Caco-2 (cell line): ENCODE results near the gene CSAD. TPM values are rescaled to one million over a fixed set of nuclear protein-coding genes. Genes with fewer than 3 reads are reported as not detected.
"Not testable (repeated sequence)": the region's sequence is repeated elsewhere in the genome, so short reads cannot be mapped to it uniquely, and the experiment has no call there.

Experiments used
- BruUV-seq: library from RNA; stranded (reverse); fragments of 400-500 nt; replicated peaks from 2 replicates; lab custom pipeline; 2021; lab: Mats Ljungman, UMichigan
- CTCF ChIA-PET: fragments of 300-600 bp; sonication (Branson Sonifier 250); formaldehyde crosslinking; loops from one replicate; lab custom pipeline; 2022; ENCODE audit warnings: antibody characterized with exemption; lab: Charles Lee
- POLR2A ChIA-PET: fragments of 300-600 bp; sonication (Branson Sonifier 250); formaldehyde crosslinking; loops from one replicate; lab custom pipeline; 2022; ENCODE audit warnings: antibody characterized with exemption; lab: Charles Lee
- DNase-seq, 2 experiments: peaks; one replicate each; pipeline versions ENCODE4 v3.0.0 to v3.0.0-alpha.2; 2020 to 2022
- H3K27me3 ChIP-seq: replicated peaks from 2 replicates; pipeline ENCODE4 v1.6.0; 2011; ENCODE audit warnings: low read length; ENCODE audit not compliant: control insufficient read depth, insufficient read depth
- H3K36me3 ChIP-seq: 2 replicates; pipeline ENCODE4 v1.5.1; 2011; ENCODE audit warnings: low read length; ENCODE audit not compliant: control insufficient read depth, insufficient read depth
- H3K4me1 ChIP-seq: fragments of 250-450 bp; sonication (Bioruptor Pico); 2 replicates; pipeline ENCODE4 v1.5.1; 2020; ENCODE audit warnings: mild to moderate bottlenecking
- H3K4me3 ChIP-seq: 2 replicates; pipeline ENCODE4 v1.5.1; 2011; ENCODE audit warnings: low read depth, mild to moderate bottlenecking, control low read depth, low read length
- H3K9me3 ChIP-seq: fragments of 250-450 bp; sonication (Bioruptor Pico); 2 replicates; pipeline ENCODE4 v1.5.1; 2020; ENCODE audit warnings: mild to moderate bottlenecking, moderate library complexity
- H3K27ac Mint-ChIP-seq: one replicate; pipeline ENCODE4 v1.8.0; 2022; ENCODE audit warnings: mixed read lengths; ENCODE audit not compliant: unreplicated experiment
- H3K27me3 Mint-ChIP-seq: one replicate; pipeline ENCODE4 v1.8.0; 2022; ENCODE audit warnings: mixed read lengths; ENCODE audit not compliant: insufficient read depth, unreplicated experiment
- H3K36me3 Mint-ChIP-seq: one replicate; pipeline ENCODE4 v1.8.0; 2022; ENCODE audit warnings: mild to moderate bottlenecking, mixed read lengths; ENCODE audit not compliant: insufficient read depth, unreplicated experiment
- H3K4me1 Mint-ChIP-seq: one replicate; pipeline ENCODE4 v1.8.0; 2022; ENCODE audit warnings: low read depth, mixed read lengths; ENCODE audit not compliant: unreplicated experiment
- H3K4me3 Mint-ChIP-seq: one replicate; pipeline ENCODE4 v1.8.0; 2022; ENCODE audit warnings: mild to moderate bottlenecking, moderate library complexity, mixed read lengths; ENCODE audit not compliant: unreplicated experiment
- H3K9me3 Mint-ChIP-seq: one replicate; pipeline ENCODE4 v1.8.0; 2022; ENCODE audit warnings: mixed read lengths; ENCODE audit not compliant: unreplicated experiment
- intact Hi-C: fragments of 100-400 bp; cut with micrococcal nuclease; formaldehyde crosslinking; loops from one replicate; pipeline ENCODE4 v1.10.0; 2022; ENCODE audit not compliant: unreplicated experiment
- total RNA-seq: library from RNA; stranded (reverse); gene quantifications from 2 replicates; pipeline ENCODE4 v1.2.3, GENCODE V29; 2022
- TF ChIP-seq, protein P1 (sequence below), 2 experiments: fragments of 200-600 bp in 1 of 2; IDR thresholded peaks; 1 replicate in 1 of 2; 2 replicates in 1 of 2; pipeline versions ENCODE4 v1.5.1 to v1.8.0; 2011 to 2022; ENCODE audit warnings: antibody characterized with exemption in 1 of 2, control low read depth in 1 of 2, inconsistent platforms in 1 of 2, low read depth in 1 of 2, low read length in 1 of 2, mild to moderate bottlenecking in 1 of 2, moderate library complexity in 1 of 2; ENCODE audit not compliant: insufficient read depth in 1 of 2, severe bottlenecking in 1 of 2, unreplicated experiment in 1 of 2

The CSAD gene
- total RNA-seq, 1 experiment from 2014 or later = 20.1 TPM

DNA sequence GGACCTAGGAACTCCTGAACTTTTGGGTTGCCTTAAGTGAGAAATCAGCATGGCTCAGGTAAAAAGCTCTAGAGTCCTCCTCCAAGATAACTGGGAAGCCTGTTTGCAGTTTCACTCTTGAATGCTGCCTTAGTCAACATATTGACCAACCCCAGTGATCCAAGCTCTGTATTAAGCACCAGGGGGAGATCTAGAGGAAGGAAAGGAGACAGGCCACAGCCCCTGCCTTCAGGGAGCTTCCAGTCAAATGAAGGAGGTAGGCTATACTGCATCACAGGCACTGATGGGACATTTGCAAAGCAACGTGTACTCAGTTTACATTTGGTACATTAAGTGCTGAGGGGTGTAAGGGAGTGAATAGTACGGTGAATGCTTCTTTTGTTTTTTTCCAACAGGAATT is 1.2 kb upstream of the CSAD start:
- no peaks in the 10 kb centered on the region for H3K9me3 Mint-ChIP-seq
- TF ChIP-seq, protein P1, sequence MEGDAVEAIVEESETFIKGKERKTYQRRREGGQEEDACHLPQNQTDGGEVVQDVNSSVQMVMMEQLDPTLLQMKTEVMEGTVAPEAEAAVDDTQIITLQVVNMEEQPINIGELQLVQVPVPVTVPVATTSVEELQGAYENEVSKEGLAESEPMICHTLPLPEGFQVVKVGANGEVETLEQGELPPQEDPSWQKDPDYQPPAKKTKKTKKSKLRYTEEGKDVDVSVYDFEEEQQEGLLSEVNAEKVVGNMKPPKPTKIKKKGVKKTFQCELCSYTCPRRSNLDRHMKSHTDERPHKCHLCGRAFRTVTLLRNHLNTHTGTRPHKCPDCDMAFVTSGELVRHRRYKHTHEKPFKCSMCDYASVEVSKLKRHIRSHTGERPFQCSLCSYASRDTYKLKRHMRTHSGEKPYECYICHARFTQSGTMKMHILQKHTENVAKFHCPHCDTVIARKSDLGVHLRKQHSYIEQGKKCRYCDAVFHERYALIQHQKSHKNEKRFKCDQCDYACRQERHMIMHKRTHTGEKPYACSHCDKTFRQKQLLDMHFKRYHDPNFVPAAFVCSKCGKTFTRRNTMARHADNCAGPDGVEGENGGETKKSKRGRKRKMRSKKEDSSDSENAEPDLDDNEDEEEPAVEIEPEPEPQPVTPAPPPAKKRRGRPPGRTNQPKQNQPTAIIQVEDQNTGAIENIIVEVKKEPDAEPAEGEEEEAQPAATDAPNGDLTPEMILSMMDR (IDR thresholded peaks at IDR 0.05; ENCODE audit: insufficient read depth in 1 of 2, low read depth in 1 of 2, low read length in 1 of 2, severe bottlenecking in 1 of 2, unreplicated experiment in 1 of 2) = no peak
- no peaks in the 10 kb centered on the region for H3K9me3 ChIP-seq
- peaks cover 11% of the 10 kb centered on the region for H3K36me3 ChIP-seq
- H3K4me1 Mint-ChIP-seq = peaks cover 18% of the 10 kb centered on the region
- H3K36me3 Mint-ChIP-seq = peaks cover 49% of the 10 kb centered on the region
- intact Hi-C loops = no loop called here
- peak overlapping the region; percentile 83 for H3K4me3 Mint-ChIP-seq
- H3K4me3 ChIP-seq = peak overlapping the region; percentile 71
- ChIA-PET POLR2A (interaction anchor here (1.2 kb wide), 1 partner anchor 39 kb away, joined by 4 read pairs; no protein-coding TSS in a partner anchor), CTCF (interaction anchor here (2.0 kb wide), 1 partner anchor 116 kb away, joined by 17 read pairs; no protein-coding TSS in a partner anchor)
- DNase-seq = no peak
- peaks cover 20% of the 10 kb centered on the region for H3K4me1 ChIP-seq
- no TSS peak for BruUV-seq
- no peaks in the 10 kb centered on the region for H3K27me3 ChIP-seq
- H3K27ac Mint-ChIP-seq = peak overlapping the region; percentile 85
- no peaks in the 10 kb centered on the region for H3K27me3 Mint-ChIP-seq

DNA sequence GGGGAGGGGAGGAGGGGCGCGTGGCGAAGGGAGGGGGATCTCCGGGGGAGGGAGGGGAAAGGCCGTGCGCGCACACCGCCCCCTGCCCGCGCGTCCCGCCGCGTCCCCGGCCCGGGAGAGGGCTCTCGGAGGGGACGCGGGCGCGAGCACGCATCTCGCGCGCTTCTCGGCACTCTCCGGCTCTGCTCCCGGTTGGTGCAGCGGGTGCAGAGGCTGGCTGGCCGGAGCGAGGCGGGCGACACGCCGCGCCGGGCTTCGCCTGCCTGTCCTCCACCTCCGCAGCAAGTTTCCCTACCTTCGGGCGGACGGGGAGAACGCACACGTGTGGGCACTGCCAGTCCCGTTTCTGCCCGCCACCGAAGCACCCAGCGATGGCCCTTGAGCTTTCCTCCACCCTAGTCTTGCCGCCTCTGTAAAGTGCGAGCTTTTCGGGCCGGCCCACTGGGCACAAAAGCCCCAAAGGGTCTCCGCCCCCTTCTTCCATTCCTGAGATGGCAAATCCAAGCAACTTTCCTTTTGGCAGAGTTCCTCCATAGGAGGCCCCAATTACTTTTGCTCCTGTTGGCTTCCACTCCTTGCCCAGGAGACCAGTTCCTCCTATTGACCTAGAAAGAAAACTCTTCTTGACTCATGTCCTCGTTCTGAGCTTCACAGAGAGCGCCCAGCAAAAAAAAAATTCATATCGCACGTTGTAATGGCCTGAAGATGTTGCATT is 363 bp upstream of the CSAD start:
- intact Hi-C loops = no loop called here
- Histone ChIP-seq H3K27me3 (no peaks in the 10 kb centered on the region), H3K9me3 (no peaks in the 10 kb centered on the region), H3K4me3 (peak overlapping the region; percentile 71), H3K4me1 (peaks cover 20% of the 10 kb centered on the region), H3K36me3 (peaks cover 9% of the 10 kb centered on the region)
- ChIA-PET CTCF (interaction anchor here (0.6 to 2.0 kb wide), 9 partner anchors 20 to 175 kb away, joined by 3 to 17 read pairs (median 4); partner anchors contain the start of genes EIF4B and SPRYD3), POLR2A (interaction anchor here (0.6 to 2.0 kb wide), 15 partner anchors 33 to 1130 kb away, joined by 3 to 14 read pairs (median 6); partner anchors contain the start of genes AAAS, EIF4B, ESPL1 and NR4A1)
- TF ChIP-seq, protein P1 (IDR thresholded peaks at IDR 0.05; ENCODE audit: insufficient read depth in 1 of 2, low read depth in 1 of 2, low read length in 1 of 2, severe bottlenecking in 1 of 2, unreplicated experiment in 1 of 2) = peak in 1 of 2 experiments; percentile 0
- DNase-seq = peak; percentile 88 to 90
- Mint-ChIP-seq H3K27ac (peak overlapping the region; percentile 85), H3K27me3 (no peaks in the 10 kb centered on the region), H3K9me3 (no peaks in the 10 kb centered on the region), H3K4me1 (peaks cover 18% of the 10 kb centered on the region), H3K4me3 (peak overlapping the region; percentile 83), H3K36me3 (peaks cover 41% of the 10 kb centered on the region)
- no TSS peak for BruUV-seq

DNA sequence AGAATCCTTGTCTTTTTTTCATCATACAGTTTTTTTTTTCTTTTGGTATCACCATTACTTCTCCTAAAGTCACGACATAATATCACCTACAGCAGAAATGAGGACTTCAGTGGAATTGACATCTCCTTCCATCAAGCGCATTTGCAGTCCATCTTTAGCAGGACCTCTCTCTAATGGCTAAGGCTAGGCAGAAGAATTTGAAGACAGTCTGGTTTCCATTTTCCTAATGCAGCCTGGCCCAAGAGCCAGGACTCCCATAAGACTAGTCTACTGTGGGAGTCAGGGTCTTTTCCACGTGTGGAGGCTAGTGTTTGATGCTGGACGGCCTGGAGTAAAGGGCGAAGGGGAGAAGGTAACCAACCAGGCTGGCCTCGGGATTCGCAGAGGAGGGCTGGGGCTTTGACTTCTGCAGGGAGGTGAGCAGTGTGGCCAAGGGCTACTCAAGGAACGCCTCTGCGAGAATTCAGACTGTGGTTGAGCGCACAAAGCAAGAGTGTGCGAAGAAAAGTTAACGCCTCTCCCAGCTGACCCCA is 972 bp downstream of the CSAD start:
- no peaks in the 10 kb centered on the region for H3K27me3 ChIP-seq
- intact Hi-C loops = no loop called here

DNA sequence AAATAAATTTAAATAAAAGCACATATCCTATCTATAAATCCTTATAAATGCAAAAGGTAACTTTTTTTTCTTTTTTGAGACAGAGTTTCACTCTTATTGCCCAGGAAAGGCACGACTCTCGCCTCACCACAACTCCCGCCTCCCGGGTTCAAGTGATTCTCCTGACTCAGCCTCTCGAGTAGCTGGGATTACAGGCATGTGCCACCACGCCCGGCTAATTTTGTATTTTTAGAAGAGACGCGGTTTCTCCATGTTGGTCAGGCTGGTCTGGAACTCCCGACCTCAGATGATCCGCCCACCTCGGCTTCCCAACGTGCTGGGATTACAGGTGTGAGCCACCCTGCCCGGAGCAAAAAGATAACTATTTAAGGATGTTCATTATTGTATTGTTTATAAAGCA is 1.9 kb downstream of the CSAD start:
- DNase-seq, BruUV-seq, CTCF ChIA-PET, H3K4me3 ChIP-seq, H3K27ac Mint-ChIP-seq, H3K27me3 Mint-ChIP-seq, H3K36me3 ChIP-seq, H3K9me3 Mint-ChIP-seq, H3K9me3 ChIP-seq, POLR2A ChIA-PET, H3K27me3 ChIP-seq, intact Hi-C loops: not testable (repeated sequence)
- peaks cover 26% of the 10 kb centered on the region for H3K36me3 Mint-ChIP-seq
- peaks cover 31% of the 10 kb centered on the region for H3K4me1 Mint-ChIP-seq
- peaks cover 32% of the 10 kb centered on the region for H3K4me1 ChIP-seq
- peak overlapping the region; percentile 83 for H3K4me3 Mint-ChIP-seq

More for the DNA sequence above, 972 bp downstream of the CSAD start:
- Mint-ChIP-seq H3K36me3 (peaks cover 31% of the 10 kb centered on the region), H3K9me3 (no peaks in the 10 kb centered on the region), H3K27ac (peak overlapping the region; percentile 85), H3K4me1 (peaks cover 29% of the 10 kb centered on the region), H3K4me3 (peak overlapping the region; percentile 83), H3K27me3 (no peaks in the 10 kb centered on the region)
- BruUV-seq = TSS peak; percentile 77
- Histone ChIP-seq H3K36me3 (peaks cover 8% of the 10 kb centered on the region), H3K4me3 (peak overlapping the region; percentile 71), H3K9me3 (no peaks in the 10 kb centered on the region), H3K4me1 (peaks cover 27% of the 10 kb centered on the region)
- TF ChIP-seq, protein P1 (IDR thresholded peaks at IDR 0.05; ENCODE audit: insufficient read depth in 1 of 2, low read depth in 1 of 2, low read length in 1 of 2, severe bottlenecking in 1 of 2, unreplicated experiment in 1 of 2) = no peak
- POLR2A ChIA-PET = interaction anchor here (0.5 to 2.0 kb wide), 9 partner anchors 8 to 1218 kb away, joined by 3 to 14 read pairs (median 7); partner anchors contain the start of genes AAAS, PFDN5, SOAT2 and SPRYD3
- CTCF ChIA-PET = interaction anchor here (0.6 to 2.0 kb wide), 7 partner anchors 95 to 1202 kb away, joined by 3 to 17 read pairs (median 4); partner anchors contain the start of genes AAAS, EIF4B and SPRYD3
- DNase-seq = peak in 1 of 2 experiments; percentile 45
